ENCODE data around the gene CACNG1.

Gene CACNG1

GRCh38 chr17:67044016-67044772 is at the start of gene CACNG1:
CACNG1 (plus strand) TSS chr17:67044554; CDS start chr17:67044661, 107 bp downstream.
- DNase-seq (ENCODE audit: low spot score): no peak

- no peak for DNase-seq (ENCODE audit: low spot score)
Measured at GRCh38 chr17:66994930-66995535, 49.3 kb upstream of the CACNG1 start.

GRCh38 chr17:66995944-66996343 is 48.4 kb upstream of the CACNG1 start:
- peak; percentile 39 for DNase-seq (ENCODE audit: low spot score)

- DNase-seq (ENCODE audit: low spot score): no peak
Measured at GRCh38 chr17:66996926-66997325, 47.4 kb upstream of the CACNG1 start.

GRCh38 chr17:67003231-67003630 is 41.1 kb upstream of the CACNG1 start:
- DNase-seq (ENCODE audit: low spot score): no peak

- no peak for DNase-seq (ENCODE audit: low spot score)
Measured at GRCh38 chr17:67004181-67004580, 40.2 kb upstream of the CACNG1 start.

- no peak for DNase-seq (ENCODE audit: low spot score)
Measured at GRCh38 chr17:67007266-67007665, 37.1 kb upstream of the CACNG1 start.

- DNase-seq (ENCODE audit: low spot score): no peak
Measured at GRCh38 chr17:67008101-67008500, 36.3 kb upstream of the CACNG1 start.

- no peak for DNase-seq (ENCODE audit: low spot score)
Measured at GRCh38 chr17:67011527-67012175, 32.7 kb upstream of the CACNG1 start.

GRCh38 chr17:67013891-67014290 is 30.5 kb upstream of the CACNG1 start:
- DNase-seq (ENCODE audit: low spot score): no peak

- no peak for DNase-seq (ENCODE audit: low spot score)
Measured at GRCh38 chr17:67015001-67015400, 29.4 kb upstream of the CACNG1 start.

- no peak for DNase-seq (ENCODE audit: low spot score)
Measured at GRCh38 chr17:67016039-67016762, 28.2 kb upstream of the CACNG1 start.

- DNase-seq (ENCODE audit: low spot score): no peak
Measured at GRCh38 chr17:67017910-67018309, 26.4 kb upstream of the CACNG1 start.

GRCh38 chr17:67018471-67019434 is 25.6 kb upstream of the CACNG1 start:
- no peak for DNase-seq (ENCODE audit: low spot score)

GRCh38 chr17:67019809-67020208 is 24.5 kb upstream of the CACNG1 start:
- DNase-seq (ENCODE audit: low spot score): no peak

GRCh38 chr17:67020293-67020766 is 24.0 kb upstream of the CACNG1 start:
- DNase-seq (ENCODE audit: low spot score): no peak

- no peak for DNase-seq (ENCODE audit: low spot score)
Measured at GRCh38 chr17:67021196-67021595, 23.2 kb upstream of the CACNG1 start.

- DNase-seq (ENCODE audit: low spot score): peak; percentile 12
Measured at GRCh38 chr17:67021743-67022450, 22.5 kb upstream of the CACNG1 start.

- DNase-seq (ENCODE audit: low spot score): no peak
Measured at GRCh38 chr17:67022451-67022810, 21.9 kb upstream of the CACNG1 start.

- DNase-seq (ENCODE audit: low spot score): no peak
Measured at GRCh38 chr17:67024736-67025135, 19.6 kb upstream of the CACNG1 start.
